ENCODE data around the gene STAT2.

The STAT2 gene

DNA sequence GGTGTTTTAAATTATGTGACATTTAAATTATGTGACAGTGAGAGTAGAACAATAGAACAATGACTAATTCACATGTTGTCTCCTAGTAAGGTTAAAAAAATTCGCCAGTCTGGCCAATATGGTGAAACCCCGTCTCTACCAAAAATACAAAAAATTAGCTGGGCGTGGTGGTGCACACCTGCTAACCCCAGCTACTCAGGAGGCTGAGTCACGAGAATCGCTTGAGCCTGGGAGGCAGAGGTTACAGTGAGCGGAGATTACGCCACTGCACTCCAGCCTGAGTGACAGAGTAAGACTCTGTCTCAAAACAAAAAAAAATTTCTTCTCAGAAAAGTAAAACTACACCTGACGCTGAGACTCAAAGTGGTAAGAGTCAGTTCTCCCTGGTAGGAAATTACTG lies 62.5 kb downstream of the STAT2 start:
- H2AFZ ChIP-seq (ENCODE audit: low read length): no peak overlapping the region
- peaks cover 48% of the 10 kb centered on the region for H3K4me1 ChIP-seq (ENCODE audit: insufficient read depth, low read length, poor library complexity, severe bottlenecking)
- TF ChIP-seq, protein P1, sequence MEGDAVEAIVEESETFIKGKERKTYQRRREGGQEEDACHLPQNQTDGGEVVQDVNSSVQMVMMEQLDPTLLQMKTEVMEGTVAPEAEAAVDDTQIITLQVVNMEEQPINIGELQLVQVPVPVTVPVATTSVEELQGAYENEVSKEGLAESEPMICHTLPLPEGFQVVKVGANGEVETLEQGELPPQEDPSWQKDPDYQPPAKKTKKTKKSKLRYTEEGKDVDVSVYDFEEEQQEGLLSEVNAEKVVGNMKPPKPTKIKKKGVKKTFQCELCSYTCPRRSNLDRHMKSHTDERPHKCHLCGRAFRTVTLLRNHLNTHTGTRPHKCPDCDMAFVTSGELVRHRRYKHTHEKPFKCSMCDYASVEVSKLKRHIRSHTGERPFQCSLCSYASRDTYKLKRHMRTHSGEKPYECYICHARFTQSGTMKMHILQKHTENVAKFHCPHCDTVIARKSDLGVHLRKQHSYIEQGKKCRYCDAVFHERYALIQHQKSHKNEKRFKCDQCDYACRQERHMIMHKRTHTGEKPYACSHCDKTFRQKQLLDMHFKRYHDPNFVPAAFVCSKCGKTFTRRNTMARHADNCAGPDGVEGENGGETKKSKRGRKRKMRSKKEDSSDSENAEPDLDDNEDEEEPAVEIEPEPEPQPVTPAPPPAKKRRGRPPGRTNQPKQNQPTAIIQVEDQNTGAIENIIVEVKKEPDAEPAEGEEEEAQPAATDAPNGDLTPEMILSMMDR (conservative IDR thresholded peaks at IDR 0.05; ENCODE audit: low read length): no peak
- TF ChIP-seq EZH2phosphoT487 (IDR thresholded peaks at IDR 0.05; ENCODE audit: borderline replicate concordance): no peak
- H3F3A ChIP-seq (ENCODE audit: low read depth): no peaks in the 10 kb centered on the region
- H3K36me3 ChIP-seq (ENCODE audit: insufficient read depth, low read length): no peaks in the 10 kb centered on the region
- H3K4me3 ChIP-seq (ENCODE audit: low read length, poor library complexity, severe bottlenecking): peak overlapping the region; percentile 95
- H3K4me2 ChIP-seq (ENCODE audit: low read depth, low read length, poor library complexity, severe bottlenecking): peak overlapping the region; percentile 84
- peaks cover 37% of the 10 kb centered on the region for H4K20me1 ChIP-seq (ENCODE audit: insufficient read depth, low read length, poor library complexity, severe bottlenecking)
- H3K9ac ChIP-seq (ENCODE audit: low read depth, low read length, poor library complexity, severe bottlenecking): peak overlapping the region; percentile 24
- H3K9me3 ChIP-seq (ENCODE audit: insufficient read depth, low read depth, low read length): no peaks in the 10 kb centered on the region
- peaks cover 84% of the 10 kb centered on the region for H3K79me2 ChIP-seq (ENCODE audit: insufficient read depth, low read length)
- no peaks in the 10 kb centered on the region for H3K9me2 ChIP-seq (replicated peaks; ENCODE audit: low read depth, low read length)
- H3K27me3 ChIP-seq (ENCODE audit: insufficient read depth, low read length, poor library complexity, severe bottlenecking): no peaks in the 10 kb centered on the region

DNA sequence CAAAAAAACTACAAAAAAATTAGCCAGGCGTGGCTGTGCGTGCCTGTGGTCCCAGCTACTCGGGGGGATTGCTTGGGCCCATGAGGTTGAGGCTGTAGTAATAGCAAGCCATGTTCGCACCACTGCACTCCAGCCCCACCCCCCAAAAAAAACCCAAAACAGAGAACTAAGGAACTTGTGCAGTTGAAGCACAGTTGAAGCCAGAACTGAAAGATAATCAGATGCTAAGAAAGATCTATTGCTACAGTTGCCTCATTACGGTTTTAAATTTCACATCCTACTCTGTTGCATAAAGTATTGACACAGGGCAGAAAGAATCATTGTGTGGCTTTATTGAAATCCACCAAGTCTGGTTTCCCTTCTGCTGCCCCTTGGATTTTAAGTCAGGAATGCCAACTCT lies 63.6 kb downstream of the STAT2 start:
- H3K9me2 ChIP-seq (replicated peaks; ENCODE audit: low read depth, low read length): no peaks in the 10 kb centered on the region
- no peaks in the 10 kb centered on the region for H3K9me3 ChIP-seq (ENCODE audit: insufficient read depth, low read depth, low read length)
- peaks cover 5% of the 10 kb centered on the region; the same call in 1 of the 2 replicates for H3K36me3 ChIP-seq (ENCODE audit: insufficient read depth, low read length)

DNA sequence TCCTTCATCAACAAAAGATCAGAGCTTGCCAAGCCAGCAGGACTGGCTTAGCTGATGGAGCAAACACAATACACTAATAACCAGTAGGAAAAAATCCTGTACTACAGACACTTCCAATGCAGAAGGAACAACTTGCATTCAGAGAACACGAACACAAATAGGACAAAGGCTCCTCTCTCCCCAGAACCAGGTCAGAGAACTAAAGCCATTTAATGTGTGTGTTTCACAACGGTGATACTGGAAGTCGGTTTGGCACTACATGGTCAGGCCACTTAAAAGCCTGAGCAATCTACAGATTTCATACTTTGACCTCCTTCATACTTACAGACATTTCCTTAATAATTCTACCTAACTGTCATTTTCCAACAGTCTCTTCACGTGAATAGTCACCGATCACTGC lies 66.1 kb downstream of the STAT2 start:
- Histone ChIP-seq H3K79me2 (ENCODE audit: insufficient read depth, low read length) (peaks cover 88% of the 10 kb centered on the region), H3F3A (ENCODE audit: low read depth) (no peaks in the 10 kb centered on the region), H3K4me3 (ENCODE audit: low read length, poor library complexity, severe bottlenecking) (no peak overlapping the region), H3K4me1 (ENCODE audit: insufficient read depth, low read length, poor library complexity, severe bottlenecking) (peaks cover 44% of the 10 kb centered on the region), H3K4me2 (ENCODE audit: low read depth, low read length, poor library complexity, severe bottlenecking) (no peak overlapping the region), H2AFZ (ENCODE audit: low read length) (no peak overlapping the region), H3K27me3 (ENCODE audit: insufficient read depth, low read length, poor library complexity, severe bottlenecking) (no peaks in the 10 kb centered on the region), H3K9ac (ENCODE audit: low read depth, low read length, poor library complexity, severe bottlenecking) (no peak overlapping the region), H4K20me1 (ENCODE audit: insufficient read depth, low read length, poor library complexity, severe bottlenecking) (peaks cover 40% of the 10 kb centered on the region), H3K36me3 (ENCODE audit: insufficient read depth, low read length) (peaks cover 13% of the 10 kb centered on the region; the same call in 1 of the 2 replicates), H3K9me2 (replicated peaks; ENCODE audit: low read depth, low read length) (no peaks in the 10 kb centered on the region), H3K9me3 (ENCODE audit: insufficient read depth, low read depth, low read length) (no peaks in the 10 kb centered on the region)
- no peak for TF ChIP-seq EZH2phosphoT487 (IDR thresholded peaks at IDR 0.05; ENCODE audit: borderline replicate concordance)
- TF ChIP-seq, protein P1 (conservative IDR thresholded peaks at IDR 0.05; ENCODE audit: low read length): no peak

More for the DNA sequence above, 63.6 kb downstream of the STAT2 start:
- TF ChIP-seq, protein P1 (conservative IDR thresholded peaks at IDR 0.05; ENCODE audit: low read length): no peak
- Histone ChIP-seq H3K4me1 (ENCODE audit: insufficient read depth, low read length, poor library complexity, severe bottlenecking) (peaks cover 47% of the 10 kb centered on the region), H3K27me3 (ENCODE audit: insufficient read depth, low read length, poor library complexity, severe bottlenecking) (no peaks in the 10 kb centered on the region), H3K79me2 (ENCODE audit: insufficient read depth, low read length) (peaks cover 90% of the 10 kb centered on the region), H3K4me3 (ENCODE audit: low read length, poor library complexity, severe bottlenecking) (peak overlapping the region; percentile 95), H3K9ac (ENCODE audit: low read depth, low read length, poor library complexity, severe bottlenecking) (peak overlapping the region; percentile 24), H3K4me2 (ENCODE audit: low read depth, low read length, poor library complexity, severe bottlenecking) (peak overlapping the region; percentile 84), H4K20me1 (ENCODE audit: insufficient read depth, low read length, poor library complexity, severe bottlenecking) (peaks cover 37% of the 10 kb centered on the region), H3F3A (ENCODE audit: low read depth) (no peaks in the 10 kb centered on the region), H2AFZ (ENCODE audit: low read length) (no peak overlapping the region)

Data from Loucy (cell line).